Fibroblast of pulmonary artery (primary cell): ENCODE measurements around the gene WDR83.

Source experiments
- DNase-seq: peaks from one replicate; pipeline ENCODE4 v3.0.0-alpha.2; 2010; ENCODE audit warnings: low read depth
- H3K4me3 ChIP-seq: replicated peaks from 2 replicates; pipeline ENCODE4 v1.5.1; 2011; ENCODE audit warnings: low read depth, mild to moderate bottlenecking, control low read depth, low read length, moderate library complexity
- CTCF ChIP-seq: IDR thresholded peaks from 2 replicates; pipeline ENCODE4 v1.5.1; 2011; ENCODE audit warnings: mild to moderate bottlenecking, control low read depth, low read length, inconsistent platforms; ENCODE audit errors: missing control alignments

Gene WDR83

GRCh38 chr19:12667731-12668302, 1.2 kb downstream of the WDR83 start:
- peak overlapping the region; percentile 96 for H3K4me3 ChIP-seq
- TF ChIP-seq CTCF: no peak
- no peak for DNase-seq

GRCh38 chr19:12668346-12668745, 1.7 kb downstream of the WDR83 start:
- peak overlapping the region; percentile 96 for H3K4me3 ChIP-seq
- TF ChIP-seq CTCF: no peak
- no peak for DNase-seq

- TF ChIP-seq CTCF: no peak
- DNase-seq: peak; percentile 51
- peak overlapping the region; percentile 96 for H3K4me3 ChIP-seq
Measured at GRCh38 chr19:12668932-12669269, 2.3 kb downstream of the WDR83 start.

GRCh38 chr19:12669270-12670158, 2.9 kb downstream of the WDR83 start:
- TF ChIP-seq CTCF: no peak
- H3K4me3 ChIP-seq: peak overlapping the region; percentile 96
- DNase-seq: peak; percentile 89

- H3K4me3 ChIP-seq: peak overlapping the region; percentile 96
- DNase-seq: no peak
- TF ChIP-seq CTCF: no peak
Measured at GRCh38 chr19:12670159-12670928, 3.7 kb downstream of the WDR83 start.

GRCh38 chr19:12672744-12673143, 6.1 kb downstream of the WDR83 start:
- H3K4me3 ChIP-seq: no peak overlapping the region
- no peak for DNase-seq
- no peak for TF ChIP-seq CTCF
